ENCODE data around the gene ACSS1.

DNA sequence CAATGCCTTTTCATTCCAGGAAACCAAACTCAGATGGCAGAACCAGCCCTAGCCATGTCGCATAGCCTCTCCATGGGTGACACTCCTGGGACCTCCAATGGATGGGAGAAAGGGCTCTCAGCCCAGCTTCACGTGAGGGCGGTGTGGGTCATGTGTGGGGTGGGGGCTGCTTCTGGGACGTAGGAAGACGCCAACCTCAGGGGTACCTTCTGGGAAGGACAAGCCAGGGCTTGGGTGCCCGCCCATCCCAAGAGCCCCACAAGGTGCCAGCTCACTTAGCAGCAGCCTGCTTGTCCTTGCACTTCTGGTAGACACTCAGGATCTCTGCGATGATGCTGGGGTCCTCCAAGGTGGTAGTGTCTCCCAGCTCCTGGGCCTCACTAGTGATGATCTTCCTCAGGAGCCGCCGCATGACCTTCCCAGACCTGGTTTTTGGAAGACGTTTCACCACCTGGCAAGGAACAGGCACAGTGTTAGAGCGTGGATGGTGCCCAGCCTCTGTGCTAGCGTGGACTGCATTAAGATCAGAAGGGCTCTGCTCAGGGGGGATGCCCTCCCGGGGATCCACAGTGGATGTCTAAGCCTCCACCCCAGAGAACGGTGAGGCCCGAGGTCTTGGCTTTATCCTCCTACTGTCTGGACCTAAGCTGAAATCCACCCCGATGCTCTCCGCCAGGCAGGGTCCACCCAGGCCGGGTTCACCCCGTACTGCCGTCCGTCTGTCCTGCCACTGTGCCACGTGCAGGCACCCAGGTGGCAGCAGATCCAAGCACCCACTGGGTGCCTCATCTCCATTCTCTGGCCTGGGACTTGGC is 50.2 kb downstream of the ACSS1 start:
- TF ChIP-seq CTCF (conservative IDR thresholded peaks at IDR 0.05; ENCODE audit: low read length) (no peak), EZH2phosphoT487 (IDR thresholded peaks at IDR 0.05; ENCODE audit: borderline replicate concordance) (no peak)

All from Loucy (cell line).